ENCODE data around the gene PNO1.
A peak's percentile ranks its signal among the peaks of the same experiment; 100 is the strongest.
"Not testable (repeated sequence)": the region's sequence is repeated elsewhere in the genome, so short reads cannot be mapped to it uniquely, and the experiment has no call there.

Gene PNO1

GRCh38 chr2:68157402-68158133 is at the start of gene PNO1:
Gene PNO1 (plus strand): TSS chr2:68157888. CDS start chr2:68157935, 47 bp downstream.
- peak; percentile 77 to 98 (median 91) for DNase-seq

GRCh38 chr2:68108120-68108519 is 49.6 kb upstream of the PNO1 start:
- no peak for DNase-seq

GRCh38 chr2:68110102-68110501 is 47.6 kb upstream of the PNO1 start:
- no peak for DNase-seq

- no peak for DNase-seq
Measured at GRCh38 chr2:68115965-68116364, 41.7 kb upstream of the PNO1 start.

GRCh38 chr2:68117922-68118321 is 39.8 kb upstream of the PNO1 start:
- DNase-seq: not testable (repeated sequence)

GRCh38 chr2:68118816-68119215 is 38.9 kb upstream of the PNO1 start:
- DNase-seq: no peak

GRCh38 chr2:68119504-68119903 is 38.2 kb upstream of the PNO1 start:
- no peak for DNase-seq

- DNase-seq: peak in 49 of 51 donors; percentile 2 to 93 (median 62)
Measured at GRCh38 chr2:68121873-68122679, 35.6 kb upstream of the PNO1 start.

GRCh38 chr2:68122680-68122964 is 35.1 kb upstream of the PNO1 start:
- no peak for DNase-seq

GRCh38 chr2:68124321-68124720 is 33.4 kb upstream of the PNO1 start:
- DNase-seq: no peak

- DNase-seq: no peak
Measured at GRCh38 chr2:68125821-68126220, 31.9 kb upstream of the PNO1 start.

- DNase-seq: no peak
Measured at GRCh38 chr2:68126561-68126960, 31.1 kb upstream of the PNO1 start.

GRCh38 chr2:68127358-68128242 is 30.1 kb upstream of the PNO1 start:
- DNase-seq: no peak

GRCh38 chr2:68134120-68134519 is 23.6 kb upstream of the PNO1 start:
- no peak for DNase-seq

GRCh38 chr2:68134554-68134953 is 23.1 kb upstream of the PNO1 start:
- DNase-seq: no peak

- DNase-seq: no peak
Measured at GRCh38 chr2:68135448-68136320, 22.0 kb upstream of the PNO1 start.

GRCh38 chr2:68141875-68142274 is 15.8 kb upstream of the PNO1 start:
- no peak for DNase-seq

GRCh38 chr2:68151037-68151436 is 6.7 kb upstream of the PNO1 start:
- no peak for DNase-seq

GRCh38 chr2:68152681-68153347 is 4.9 kb upstream of the PNO1 start:
- peak in 1 of 51 donors; percentile 79 for DNase-seq

GRCh38 chr2:68155618-68156017 is 2.1 kb upstream of the PNO1 start:
- DNase-seq: no peak

Measured in hypothalamus (tissue), 51 donors.